Tibial nerve (tissue), 3 donors: ENCODE measurements around the gene ZNF385C.

Experiments used
- POLR2A ChIP-seq, 2 donors: fragments of 450-650 bp; IDR thresholded peaks; one replicate each; pipeline ENCODE4 v1.6.1; 2017; ENCODE audit warnings: antibody characterized with exemption in 2 of 2, mild to moderate bottlenecking in 2 of 2, moderate library complexity in 2 of 2
- TF ChIP-seq, protein P1 (sequence below), 5 experiments: fragments of 200-600 bp in 3 of 5; fragments of 450-650 bp in 2 of 5; sonication (generic) in 3 of 5; IDR thresholded peaks; one replicate each; pipeline ENCODE4 v1.5.1; 2016 to 2019; ENCODE audit warnings: antibody characterized with exemption in 5 of 5, mild to moderate bottlenecking in 3 of 5, moderate library complexity in 2 of 5

DNA sequence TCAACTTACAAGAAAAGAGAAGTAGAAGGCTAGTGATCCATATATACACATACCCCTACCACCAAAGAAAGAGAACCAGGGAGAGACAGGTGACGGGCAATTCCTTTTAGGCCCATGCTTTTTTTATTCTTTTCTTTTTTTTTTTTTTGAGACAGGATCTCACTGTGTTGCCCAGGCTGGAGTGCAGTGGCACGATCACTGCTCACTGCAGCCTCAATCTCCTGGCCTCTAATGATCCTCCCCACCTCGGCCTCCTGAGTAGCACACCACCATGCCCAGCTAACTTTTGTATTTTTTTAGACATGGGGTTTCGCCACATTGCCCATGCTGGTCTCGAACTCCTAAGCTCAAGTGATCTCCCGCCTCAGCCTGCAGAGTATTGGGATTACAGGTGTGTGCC, 29.1 kb upstream of the ZNF385C start:
- TF ChIP-seq, protein P1, sequence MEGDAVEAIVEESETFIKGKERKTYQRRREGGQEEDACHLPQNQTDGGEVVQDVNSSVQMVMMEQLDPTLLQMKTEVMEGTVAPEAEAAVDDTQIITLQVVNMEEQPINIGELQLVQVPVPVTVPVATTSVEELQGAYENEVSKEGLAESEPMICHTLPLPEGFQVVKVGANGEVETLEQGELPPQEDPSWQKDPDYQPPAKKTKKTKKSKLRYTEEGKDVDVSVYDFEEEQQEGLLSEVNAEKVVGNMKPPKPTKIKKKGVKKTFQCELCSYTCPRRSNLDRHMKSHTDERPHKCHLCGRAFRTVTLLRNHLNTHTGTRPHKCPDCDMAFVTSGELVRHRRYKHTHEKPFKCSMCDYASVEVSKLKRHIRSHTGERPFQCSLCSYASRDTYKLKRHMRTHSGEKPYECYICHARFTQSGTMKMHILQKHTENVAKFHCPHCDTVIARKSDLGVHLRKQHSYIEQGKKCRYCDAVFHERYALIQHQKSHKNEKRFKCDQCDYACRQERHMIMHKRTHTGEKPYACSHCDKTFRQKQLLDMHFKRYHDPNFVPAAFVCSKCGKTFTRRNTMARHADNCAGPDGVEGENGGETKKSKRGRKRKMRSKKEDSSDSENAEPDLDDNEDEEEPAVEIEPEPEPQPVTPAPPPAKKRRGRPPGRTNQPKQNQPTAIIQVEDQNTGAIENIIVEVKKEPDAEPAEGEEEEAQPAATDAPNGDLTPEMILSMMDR (IDR thresholded peaks at IDR 0.05): no peak
- TF ChIP-seq POLR2A (IDR thresholded peaks at IDR 0.05): no peak
